Measurements from ENCODE around the gene ZNF564. TPM values are rescaled to one million over a fixed set of nuclear protein-coding genes. Genes with fewer than 3 reads are reported as not detected.

ZNF564 gene
- total RNA-seq, 1 experiment from 2014 or later: 6.1 TPM

DNA sequence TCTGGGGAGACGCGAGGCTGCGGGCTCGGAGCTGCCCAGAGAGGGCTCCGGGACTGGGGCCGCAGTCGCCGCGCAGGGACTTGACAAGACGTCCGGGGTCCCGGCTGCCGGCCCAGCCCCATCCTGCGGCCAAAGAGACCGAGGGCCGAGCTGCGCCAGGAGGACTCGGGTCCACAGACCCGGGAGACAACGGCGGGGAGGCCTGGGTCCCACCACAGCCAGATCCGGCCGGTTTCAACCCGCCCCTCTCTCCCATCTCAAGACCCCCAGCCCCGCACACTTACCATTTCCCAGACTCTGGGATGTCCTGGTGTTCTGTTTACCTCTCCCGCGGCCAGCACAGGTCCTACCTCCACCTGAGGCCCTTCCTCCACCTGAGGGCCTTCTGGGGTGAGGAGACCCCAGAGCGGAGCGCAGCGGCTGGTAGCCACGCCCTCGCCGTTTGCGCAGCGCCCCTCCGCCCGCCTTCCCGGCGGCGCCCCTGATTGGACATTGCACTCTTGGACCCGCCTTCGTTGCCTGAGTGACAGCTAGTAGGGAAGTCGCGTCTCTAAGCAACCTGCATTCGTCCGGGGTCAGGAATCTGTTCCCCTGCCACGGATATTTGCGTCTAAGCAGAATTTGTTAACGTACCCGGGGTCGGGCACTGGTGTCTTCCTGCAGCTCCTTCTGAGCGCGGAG is 66.8 kb downstream of the ZNF564 start, which contains the start of gene ZNF709:
Gene ZNF709 (minus strand): TSS at position 446 of the 681 bp plus-strand sequence. CDS start 159 bp downstream, at position 287.
- no peak for DNase-seq (ENCODE audit: low read depth, low spot score)
- Histone ChIP-seq H3K4me3 (replicated peaks in 1 of 2; ENCODE audit: low read depth in 1 of 2, low read length in 2 of 2) (no peak within 1 kb of the TSS), H3K4me1 (ENCODE audit: control insufficient read depth in 1 of 2, insufficient read depth in 2 of 2, low read length in 2 of 2) (no peaks in the 10 kb centered on the region), H3K27me3 (ENCODE audit: insufficient read depth, low read length) (no peaks in the 10 kb centered on the region), H4K20me1 (ENCODE audit: insufficient read depth) (no peaks in the 10 kb centered on the region), H3K27ac (ENCODE audit: low read depth, low read length) (no peak within 1 kb of the TSS), H3K79me2 (ENCODE audit: insufficient read depth, low read length) (no peaks in the 10 kb centered on the region), H3K36me3 (ENCODE audit: control insufficient read depth in 1 of 2, insufficient read depth in 2 of 2, low read length in 2 of 2) (no peaks in the 10 kb centered on the region), H3K9ac (ENCODE audit: low read length) (no peak within 1 kb of the TSS), H3K9me3 (ENCODE audit: control insufficient read depth in 1 of 2, insufficient read depth in 1 of 2, low read depth in 1 of 2, low read length in 2 of 2) (peaks cover 5 to 6% of the 10 kb centered on the region in 2 experiments; a peak in 2 of 4 replicates), H3K4me2 (ENCODE audit: low read length) (no peak within 1 kb of the TSS), H2AFZ (ENCODE audit: low read depth, low read length, poor library complexity, severe bottlenecking) (no peak within 1 kb of the TSS), H3K9me2 (ENCODE audit: insufficient read depth) (no peaks in the 10 kb centered on the region)
- no TSS peak for BruUV-seq (replicated peaks)
- no peak for ATAC-seq
- TF ChIP-seq POLR2A (IDR thresholded peaks at IDR 0.05; ENCODE audit: borderline replicate concordance, extremely low read depth, insufficient read depth, insufficient read length) (no peak), EGR1 (IDR thresholded peaks at IDR 0.05; ENCODE audit: low read depth) (no peak), POLR2AphosphoS5 (IDR thresholded peaks at IDR 0.05; ENCODE audit: low read depth, low read length) (no peak), CBX3 (IDR thresholded peaks at IDR 0.05; ENCODE audit: low read depth) (no peak), EZH2 (IDR thresholded peaks at IDR 0.05) (no peak), SIN3A (IDR thresholded peaks at IDR 0.05; ENCODE audit: low read depth) (no peak), JUND (IDR thresholded peaks at IDR 0.05) (no peak), FOSL1 (IDR thresholded peaks at IDR 0.05; ENCODE audit: low read depth) (no peak), SP1 (IDR thresholded peaks at IDR 0.05; ENCODE audit: low read depth) (no peak), YY1 (IDR thresholded peaks at IDR 0.05; ENCODE audit: extremely low read depth, insufficient replicate concordance, low read depth, low read length) (no peak), TCF7L2 (IDR thresholded peaks at IDR 0.05; ENCODE audit: borderline replicate concordance, extremely low read depth, insufficient read depth, insufficient read length) (no peak), CEBPB (IDR thresholded peaks at IDR 0.05; ENCODE audit: low read depth) (no peak), ELF1 (IDR thresholded peaks at IDR 0.05; ENCODE audit: borderline replicate concordance, low read depth) (no peak), SRF (IDR thresholded peaks at IDR 0.05; ENCODE audit: low read depth) (no peak)
- TF ChIP-seq, protein P1, sequence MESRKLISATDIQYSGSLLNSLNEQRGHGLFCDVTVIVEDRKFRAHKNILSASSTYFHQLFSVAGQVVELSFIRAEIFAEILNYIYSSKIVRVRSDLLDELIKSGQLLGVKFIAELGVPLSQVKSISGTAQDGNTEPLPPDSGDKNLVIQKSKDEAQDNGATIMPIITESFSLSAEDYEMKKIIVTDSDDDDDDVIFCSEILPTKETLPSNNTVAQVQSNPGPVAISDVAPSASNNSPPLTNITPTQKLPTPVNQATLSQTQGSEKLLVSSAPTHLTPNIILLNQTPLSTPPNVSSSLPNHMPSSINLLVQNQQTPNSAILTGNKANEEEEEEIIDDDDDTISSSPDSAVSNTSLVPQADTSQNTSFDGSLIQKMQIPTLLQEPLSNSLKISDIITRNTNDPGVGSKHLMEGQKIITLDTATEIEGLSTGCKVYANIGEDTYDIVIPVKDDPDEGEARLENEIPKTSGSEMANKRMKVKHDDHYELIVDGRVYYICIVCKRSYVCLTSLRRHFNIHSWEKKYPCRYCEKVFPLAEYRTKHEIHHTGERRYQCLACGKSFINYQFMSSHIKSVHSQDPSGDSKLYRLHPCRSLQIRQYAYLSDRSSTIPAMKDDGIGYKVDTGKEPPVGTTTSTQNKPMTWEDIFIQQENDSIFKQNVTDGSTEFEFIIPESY (IDR thresholded peaks at IDR 0.05; ENCODE audit: extremely low read depth, insufficient replicate concordance, low read length): no peak
- TF ChIP-seq, protein P2, sequence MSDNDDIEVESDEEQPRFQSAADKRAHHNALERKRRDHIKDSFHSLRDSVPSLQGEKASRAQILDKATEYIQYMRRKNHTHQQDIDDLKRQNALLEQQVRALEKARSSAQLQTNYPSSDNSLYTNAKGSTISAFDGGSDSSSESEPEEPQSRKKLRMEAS (IDR thresholded peaks at IDR 0.05): no peak
- TF ChIP-seq, protein P3, sequence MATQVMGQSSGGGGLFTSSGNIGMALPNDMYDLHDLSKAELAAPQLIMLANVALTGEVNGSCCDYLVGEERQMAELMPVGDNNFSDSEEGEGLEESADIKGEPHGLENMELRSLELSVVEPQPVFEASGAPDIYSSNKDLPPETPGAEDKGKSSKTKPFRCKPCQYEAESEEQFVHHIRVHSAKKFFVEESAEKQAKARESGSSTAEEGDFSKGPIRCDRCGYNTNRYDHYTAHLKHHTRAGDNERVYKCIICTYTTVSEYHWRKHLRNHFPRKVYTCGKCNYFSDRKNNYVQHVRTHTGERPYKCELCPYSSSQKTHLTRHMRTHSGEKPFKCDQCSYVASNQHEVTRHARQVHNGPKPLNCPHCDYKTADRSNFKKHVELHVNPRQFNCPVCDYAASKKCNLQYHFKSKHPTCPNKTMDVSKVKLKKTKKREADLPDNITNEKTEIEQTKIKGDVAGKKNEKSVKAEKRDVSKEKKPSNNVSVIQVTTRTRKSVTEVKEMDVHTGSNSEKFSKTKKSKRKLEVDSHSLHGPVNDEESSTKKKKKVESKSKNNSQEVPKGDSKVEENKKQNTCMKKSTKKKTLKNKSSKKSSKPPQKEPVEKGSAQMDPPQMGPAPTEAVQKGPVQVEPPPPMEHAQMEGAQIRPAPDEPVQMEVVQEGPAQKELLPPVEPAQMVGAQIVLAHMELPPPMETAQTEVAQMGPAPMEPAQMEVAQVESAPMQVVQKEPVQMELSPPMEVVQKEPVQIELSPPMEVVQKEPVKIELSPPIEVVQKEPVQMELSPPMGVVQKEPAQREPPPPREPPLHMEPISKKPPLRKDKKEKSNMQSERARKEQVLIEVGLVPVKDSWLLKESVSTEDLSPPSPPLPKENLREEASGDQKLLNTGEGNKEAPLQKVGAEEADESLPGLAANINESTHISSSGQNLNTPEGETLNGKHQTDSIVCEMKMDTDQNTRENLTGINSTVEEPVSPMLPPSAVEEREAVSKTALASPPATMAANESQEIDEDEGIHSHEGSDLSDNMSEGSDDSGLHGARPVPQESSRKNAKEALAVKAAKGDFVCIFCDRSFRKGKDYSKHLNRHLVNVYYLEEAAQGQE (IDR thresholded peaks at IDR 0.05; ENCODE audit: low read depth): no peak
- TF ChIP-seq, protein P4, sequence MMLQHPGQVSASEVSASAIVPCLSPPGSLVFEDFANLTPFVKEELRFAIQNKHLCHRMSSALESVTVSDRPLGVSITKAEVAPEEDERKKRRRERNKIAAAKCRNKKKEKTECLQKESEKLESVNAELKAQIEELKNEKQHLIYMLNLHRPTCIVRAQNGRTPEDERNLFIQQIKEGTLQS (IDR thresholded peaks at IDR 0.05): no peak
- POLR2A ChIA-PET: no interaction called here
- RAD21 ChIA-PET (ENCODE audit: low non-redundant PET in 1 of 2, low total read pairs in 2 of 2, uncharacterized antibody in 2 of 2, unreplicated experiment in 2 of 2): no interaction called here
- CTCF ChIA-PET: no interaction called here
- intact Hi-C loops (cut with micrococcal nuclease): no loop called here
